AG04450 (cell line): ENCODE results near the gene NAA11. TPM values are rescaled to one million over a fixed set of nuclear protein-coding genes. Genes with fewer than 3 reads are reported as not detected.

Experiments used
- CTCF ChIA-PET: fragments of 300-600, 350-600 bp; formaldehyde crosslinking; extraction: SDS; loops from one replicate; lab custom pipeline; 2022; ENCODE audit warnings: antibody characterized with exemption, inconsistent platforms; lab: Charles Lee
- POLR2A ChIA-PET: fragments of 350-600 bp; formaldehyde crosslinking; extraction: SDS; loops from one replicate; lab custom pipeline; 2021; ENCODE audit warnings: antibody characterized with exemption, inconsistent platforms; lab: Yijun Ruan, JAX
- DNase-seq: peaks from one replicate; pipeline ENCODE4 v3.0.0-alpha.2; 2011; ENCODE audit warnings: low read depth, low spot score
- H3K27ac ChIP-seq: one replicate; pipeline ENCODE4 v1.5.1; 2012; ENCODE audit warnings: low read depth, low read length, control low read depth
- H3K27me3 ChIP-seq: one replicate; pipeline ENCODE4 v1.6.0; 2012; ENCODE audit warnings: low read length; ENCODE audit not compliant: control insufficient read depth, insufficient read depth
- H3K4me3 ChIP-seq: 2 replicates; pipeline ENCODE4 v1.5.1; 2011; ENCODE audit warnings: mild to moderate bottlenecking, low read depth, low read length, control low read depth
- H3K9me3 ChIP-seq: 2 replicates; pipeline ENCODE4 v1.5.1; 2012; ENCODE audit warnings: low read length; ENCODE audit not compliant: control insufficient read depth, insufficient read depth
- polyA plus RNA-seq: library from polyadenylated mRNA; depleted of rRNA; stranded (reverse); fragments of >200 nt; gene quantifications from 2 replicates; pipeline ENCODE4 v1.2.3, GENCODE V29; 2011; rRNA removed
- TF ChIP-seq, protein P1 (sequence below): IDR thresholded peaks from 2 replicates; pipeline ENCODE4 v1.5.1; 2011; ENCODE audit warnings: low read depth, low read length, control low read depth, inconsistent platforms

Gene NAA11
- polyA plus RNA-seq, 1 experiment, result not detected

DNA sequence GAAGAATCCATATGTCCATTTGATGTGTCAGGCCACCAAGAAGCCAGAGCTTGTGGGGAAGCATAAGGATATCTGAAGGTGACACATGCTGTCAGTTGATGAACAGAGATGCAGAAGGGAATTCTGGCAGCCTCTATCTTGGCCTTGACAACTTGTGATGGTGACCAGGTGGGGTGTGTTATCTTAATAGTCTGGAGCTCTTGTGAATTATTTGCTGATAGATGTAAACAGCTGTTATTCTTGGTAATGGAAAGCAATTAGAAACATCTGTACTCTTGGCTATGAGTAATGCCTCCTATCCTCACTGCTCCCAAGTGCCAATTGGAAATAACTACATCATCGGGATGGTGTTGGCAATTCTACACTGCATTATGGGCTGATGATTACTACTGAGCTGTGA is 51.9 kb downstream of the NAA11 start:
- no peaks in the 10 kb centered on the region for H3K9me3 ChIP-seq
- ChIA-PET POLR2A (no interaction called here), CTCF (no interaction called here)
- H3K27me3 ChIP-seq, result no peaks in the 10 kb centered on the region
- TF ChIP-seq, protein P1, sequence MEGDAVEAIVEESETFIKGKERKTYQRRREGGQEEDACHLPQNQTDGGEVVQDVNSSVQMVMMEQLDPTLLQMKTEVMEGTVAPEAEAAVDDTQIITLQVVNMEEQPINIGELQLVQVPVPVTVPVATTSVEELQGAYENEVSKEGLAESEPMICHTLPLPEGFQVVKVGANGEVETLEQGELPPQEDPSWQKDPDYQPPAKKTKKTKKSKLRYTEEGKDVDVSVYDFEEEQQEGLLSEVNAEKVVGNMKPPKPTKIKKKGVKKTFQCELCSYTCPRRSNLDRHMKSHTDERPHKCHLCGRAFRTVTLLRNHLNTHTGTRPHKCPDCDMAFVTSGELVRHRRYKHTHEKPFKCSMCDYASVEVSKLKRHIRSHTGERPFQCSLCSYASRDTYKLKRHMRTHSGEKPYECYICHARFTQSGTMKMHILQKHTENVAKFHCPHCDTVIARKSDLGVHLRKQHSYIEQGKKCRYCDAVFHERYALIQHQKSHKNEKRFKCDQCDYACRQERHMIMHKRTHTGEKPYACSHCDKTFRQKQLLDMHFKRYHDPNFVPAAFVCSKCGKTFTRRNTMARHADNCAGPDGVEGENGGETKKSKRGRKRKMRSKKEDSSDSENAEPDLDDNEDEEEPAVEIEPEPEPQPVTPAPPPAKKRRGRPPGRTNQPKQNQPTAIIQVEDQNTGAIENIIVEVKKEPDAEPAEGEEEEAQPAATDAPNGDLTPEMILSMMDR, result no peak
- no peak overlapping the region for H3K27ac ChIP-seq
- no peak overlapping the region for H3K4me3 ChIP-seq
- DNase-seq, result no peak

DNA sequence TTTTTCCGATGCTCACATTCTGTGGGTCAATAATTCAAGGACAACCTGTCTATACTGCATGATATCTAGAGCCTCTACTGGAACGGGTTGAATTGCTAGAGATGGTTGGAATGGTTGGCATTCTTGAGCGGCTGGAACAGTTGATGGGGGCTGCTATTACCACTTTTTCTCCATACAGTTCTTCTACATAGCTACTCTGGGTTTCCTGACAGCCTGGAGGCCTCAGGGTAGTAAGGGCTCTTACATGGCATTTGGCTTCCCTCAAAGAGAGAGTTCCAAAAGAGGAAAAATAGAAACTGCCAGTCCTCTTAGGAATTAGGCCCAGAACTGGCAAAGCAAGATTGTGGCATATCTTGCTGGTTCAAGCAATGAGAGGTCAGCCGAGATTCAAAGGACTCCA is 53.1 kb downstream of the NAA11 start:
- H3K27ac ChIP-seq, result no peak overlapping the region
- DNase-seq, result no peak
- ChIA-PET CTCF (interaction anchor here (0.5 kb wide), 1 partner anchor 1071 kb away, joined by 6 read pairs; no protein-coding TSS in a partner anchor), POLR2A (no interaction called here)
- TF ChIP-seq, protein P1, result no peak
- H3K27me3 ChIP-seq, result no peaks in the 10 kb centered on the region
- H3K4me3 ChIP-seq, result no peak overlapping the region
- no peaks in the 10 kb centered on the region for H3K9me3 ChIP-seq

DNA sequence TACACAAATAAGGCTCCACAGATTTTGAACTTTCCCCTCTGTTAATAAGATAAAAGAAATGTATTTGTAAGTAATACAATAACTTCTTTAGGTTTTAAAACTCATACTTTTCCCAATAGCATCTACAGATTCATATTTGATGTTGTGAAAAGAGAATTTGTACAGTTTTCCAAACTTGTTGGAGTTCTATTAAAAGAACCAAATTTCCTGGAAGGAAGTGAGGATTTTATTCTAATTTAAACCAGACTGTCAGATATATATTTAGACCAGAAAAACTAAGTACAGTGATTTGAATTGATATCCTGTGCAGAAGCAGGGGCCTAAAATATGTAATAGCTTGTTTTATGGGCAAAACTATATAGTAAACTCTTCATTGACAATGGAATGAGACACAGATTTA is 53.7 kb downstream of the NAA11 start:
- ChIA-PET CTCF (no interaction called here), POLR2A (no interaction called here)
- H3K4me3 ChIP-seq, result no peak overlapping the region
- TF ChIP-seq, protein P1, result no peak
- no peaks in the 10 kb centered on the region for H3K27me3 ChIP-seq
- no peaks in the 10 kb centered on the region for H3K9me3 ChIP-seq
- DNase-seq, result no peak
- no peak overlapping the region for H3K27ac ChIP-seq

DNA sequence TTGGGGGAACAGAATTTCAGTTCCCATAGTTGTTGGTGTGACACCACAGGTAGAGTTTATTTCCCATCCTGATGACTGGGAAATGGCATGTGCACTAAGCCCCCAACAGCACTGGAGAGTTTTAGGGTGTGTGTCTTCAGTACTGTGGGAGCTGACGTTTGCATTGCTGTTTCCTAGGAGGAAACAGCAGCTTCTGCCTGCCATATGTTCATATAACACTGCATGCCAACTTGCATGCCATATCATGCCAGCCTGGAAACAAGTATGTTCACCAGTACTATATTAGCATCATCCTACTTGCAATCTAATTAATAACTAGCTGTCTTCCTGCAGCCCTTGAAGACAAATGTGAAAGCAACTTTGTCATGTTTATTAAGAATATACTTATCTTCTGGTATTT is 58.2 kb downstream of the NAA11 start:
- Histone ChIP-seq H3K27me3 (no peaks in the 10 kb centered on the region), H3K27ac (no peak overlapping the region), H3K9me3 (no peaks in the 10 kb centered on the region), H3K4me3 (no peak overlapping the region)
- ChIA-PET POLR2A (no interaction called here), CTCF (no interaction called here)
- TF ChIP-seq, protein P1, result no peak
- no peak for DNase-seq

Other genes with a start within 250 kb of the NAA11 start
- gene GK2, start 82.2 kb upstream of the NAA11 start, polyA plus RNA-seq, result not detected in 2 replicates